HG03457 (cell line): ENCODE data around the gene ZMYND15.

Experiments used
- ATAC-seq: cut with Tn5 transposase; IDR thresholded peaks from one replicate; pipeline ENCODE4 v1.9.1; 2021; ENCODE audit warnings: moderate number of reproducible peaks; ENCODE audit not compliant: unreplicated experiment

Gene ZMYND15

GRCh38 chr17:4715063-4715744 lies 24.4 kb upstream of the ZMYND15 start:
- ATAC-seq: no peak

GRCh38 chr17:4716081-4716480 lies 23.6 kb upstream of the ZMYND15 start:
- no peak for ATAC-seq

- no peak for ATAC-seq
Measured at GRCh38 chr17:4717791-4718190, 21.8 kb upstream of the ZMYND15 start.

- no peak for ATAC-seq
Measured at GRCh38 chr17:4718276-4718675, 21.4 kb upstream of the ZMYND15 start.

- no peak for ATAC-seq
Measured at GRCh38 chr17:4719146-4719545, 20.5 kb upstream of the ZMYND15 start.

GRCh38 chr17:4719684-4720221 lies 19.9 kb upstream of the ZMYND15 start:
- ATAC-seq: no peak

- no peak for ATAC-seq
Measured at GRCh38 chr17:4720787-4721186, 18.8 kb upstream of the ZMYND15 start.

- ATAC-seq: no peak
Measured at GRCh38 chr17:4721203-4722135, 18.2 kb upstream of the ZMYND15 start.

GRCh38 chr17:4722678-4723240 lies 16.9 kb upstream of the ZMYND15 start:
- no peak for ATAC-seq

- ATAC-seq: no peak
Measured at GRCh38 chr17:4724650-4725049, 15.0 kb upstream of the ZMYND15 start.

- no peak for ATAC-seq
Measured at GRCh38 chr17:4725646-4726310, 13.9 kb upstream of the ZMYND15 start.

- no peak for ATAC-seq
Measured at GRCh38 chr17:4728124-4728523, 11.5 kb upstream of the ZMYND15 start.

GRCh38 chr17:4733073-4733531 lies 6.5 kb upstream of the ZMYND15 start:
- ATAC-seq: no peak

GRCh38 chr17:4734857-4735475 lies 4.7 kb upstream of the ZMYND15 start:
- no peak for ATAC-seq

GRCh38 chr17:4735876-4736651 lies 3.6 kb upstream of the ZMYND15 start:
- ATAC-seq: no peak

- ATAC-seq: no peak
Measured at GRCh38 chr17:4738136-4739121, 1.2 kb upstream of the ZMYND15 start.

GRCh38 chr17:4740025-4740351 lies 355 bp downstream of the ZMYND15 start:
- no peak for ATAC-seq

GRCh38 chr17:4740584-4740983 lies 951 bp downstream of the ZMYND15 start:
- ATAC-seq: no peak

GRCh38 chr17:4741544-4741943 lies 1.9 kb downstream of the ZMYND15 start:
- no peak for ATAC-seq
